Effector memory CD4-positive, alpha-beta T cell (primary cell): ENCODE results near the gene TSC22D4.

Experiments
- DNase-seq, 3 donors: peaks; one replicate each; pipeline ENCODE4 v3.0.0-alpha.2; 2020
- H3K27ac ChIP-seq: 2 replicates; pipeline ENCODE4 v1.7.0; 2013; ENCODE audit warnings: mild to moderate bottlenecking, low read length, moderate library complexity; ENCODE audit not compliant: insufficient read depth, poor library complexity, severe bottlenecking
- H3K27me3 ChIP-seq: replicated peaks from 2 replicates; pipeline ENCODE4 v1.7.0; 2013; ENCODE audit warnings: mild to moderate bottlenecking, low read length; ENCODE audit not compliant: insufficient read depth, control insufficient read depth, poor library complexity, severe bottlenecking
- H3K36me3 ChIP-seq: 2 replicates; pipeline ENCODE4 v1.7.0; 2013; ENCODE audit warnings: mild to moderate bottlenecking, low read length, moderate library complexity; ENCODE audit not compliant: control insufficient read depth, insufficient read depth
- H3K4me1 ChIP-seq: 2 replicates; pipeline ENCODE4 v1.7.0; 2013; ENCODE audit warnings: low read length, mild to moderate bottlenecking; ENCODE audit not compliant: control insufficient read depth, insufficient read depth, poor library complexity, severe bottlenecking
- H3K4me3 ChIP-seq: 2 replicates; pipeline ENCODE4 v1.7.0; 2013; ENCODE audit warnings: low read length, low read depth, mild to moderate bottlenecking; ENCODE audit not compliant: insufficient read depth, poor library complexity, severe bottlenecking
- H3K9me3 ChIP-seq: 2 replicates; pipeline ENCODE4 v1.7.0; 2013; ENCODE audit warnings: mild to moderate bottlenecking, low read length, moderate library complexity; ENCODE audit not compliant: control insufficient read depth

Gene TSC22D4

GRCh38 chr7:100493476-100494264, 14.7 kb upstream of the TSC22D4 start:
- Histone ChIP-seq H3K4me3 (peak overlapping the region; percentile 52), H3K9me3 (no peaks in the 10 kb centered on the region), H3K36me3 (no peaks in the 10 kb centered on the region), H3K4me1 (peaks cover 14% of the 10 kb centered on the region), H3K27me3 (no peaks in the 10 kb centered on the region), H3K27ac (no peak overlapping the region)
- DNase-seq: no peak

GRCh38 chr7:100492738-100493475, 13.9 kb upstream of the TSC22D4 start:
- Histone ChIP-seq H3K4me3 (peak overlapping the region; percentile 52), H3K36me3 (no peaks in the 10 kb centered on the region), H3K4me1 (peaks cover 14% of the 10 kb centered on the region), H3K27me3 (no peaks in the 10 kb centered on the region), H3K27ac (no peak overlapping the region), H3K9me3 (no peaks in the 10 kb centered on the region)
- no peak for DNase-seq

GRCh38 chr7:100491192-100491578, 12.2 kb upstream of the TSC22D4 start:
- Histone ChIP-seq H3K9me3 (no peaks in the 10 kb centered on the region), H3K4me3 (no peak overlapping the region), H3K36me3 (no peaks in the 10 kb centered on the region), H3K4me1 (peaks cover 14% of the 10 kb centered on the region), H3K27ac (no peak overlapping the region), H3K27me3 (no peaks in the 10 kb centered on the region)
- no peak for DNase-seq

- Histone ChIP-seq H3K4me3 (no peak overlapping the region), H3K36me3 (no peaks in the 10 kb centered on the region), H3K27ac (no peak overlapping the region), H3K4me1 (peaks cover 14% of the 10 kb centered on the region), H3K9me3 (no peaks in the 10 kb centered on the region), H3K27me3 (no peaks in the 10 kb centered on the region)
- DNase-seq: no peak
Measured at GRCh38 chr7:100490483-100491191, 11.6 kb upstream of the TSC22D4 start.

GRCh38 chr7:100489824-100490223, 10.8 kb upstream of the TSC22D4 start:
- peak in 1 of 3 donors; percentile 37 for DNase-seq
- H3K36me3 ChIP-seq: no peaks in the 10 kb centered on the region
- H3K4me3 ChIP-seq: no peak overlapping the region
- no peak overlapping the region for H3K27ac ChIP-seq
- peaks cover 14% of the 10 kb centered on the region for H3K4me1 ChIP-seq
- no peaks in the 10 kb centered on the region for H3K9me3 ChIP-seq
- H3K27me3 ChIP-seq: no peaks in the 10 kb centered on the region

GRCh38 chr7:100489121-100489520, 10.1 kb upstream of the TSC22D4 start:
- Histone ChIP-seq H3K27me3 (no peaks in the 10 kb centered on the region), H3K4me3 (no peak overlapping the region), H3K27ac (no peak overlapping the region), H3K4me1 (peaks cover 11% of the 10 kb centered on the region), H3K9me3 (no peaks in the 10 kb centered on the region), H3K36me3 (no peaks in the 10 kb centered on the region)
- DNase-seq: no peak

GRCh38 chr7:100488333-100489095, 9.5 kb upstream of the TSC22D4 start:
- Histone ChIP-seq H3K4me1 (peaks cover 8% of the 10 kb centered on the region), H3K27ac (no peak overlapping the region), H3K27me3 (no peaks in the 10 kb centered on the region), H3K4me3 (no peak overlapping the region), H3K9me3 (no peaks in the 10 kb centered on the region), H3K36me3 (no peaks in the 10 kb centered on the region)
- no peak for DNase-seq

GRCh38 chr7:100486753-100487446, 7.9 kb upstream of the TSC22D4 start:
- H3K36me3 ChIP-seq: no peaks in the 10 kb centered on the region
- DNase-seq: no peak
- peaks cover 12% of the 10 kb centered on the region for H3K4me1 ChIP-seq
- no peak overlapping the region for H3K27ac ChIP-seq
- no peaks in the 10 kb centered on the region for H3K27me3 ChIP-seq
- no peak overlapping the region for H3K4me3 ChIP-seq
- H3K9me3 ChIP-seq: no peaks in the 10 kb centered on the region

GRCh38 chr7:100486111-100486636, 7.2 kb upstream of the TSC22D4 start:
- no peak for DNase-seq
- Histone ChIP-seq H3K4me3 (no peak overlapping the region), H3K36me3 (no peaks in the 10 kb centered on the region), H3K27me3 (no peaks in the 10 kb centered on the region), H3K9me3 (no peaks in the 10 kb centered on the region), H3K27ac (no peak overlapping the region), H3K4me1 (peaks cover 12% of the 10 kb centered on the region)
